NCI-H2171 treated with DMSO at 0.1 percent for 48 hours (cell line): Measurements from ENCODE around the gene ADARB2.

Experiments
- DNase-seq: peaks from one replicate; lab custom pipeline; 2025; lab: John Stamatoyannopoulos, UW

ADARB2 gene

GRCh38 chr10:1315178-1315577 is 422.1 kb downstream of the ADARB2 start:
- DNase-seq, result no peak

- no peak for DNase-seq
Measured at GRCh38 chr10:1311726-1312125, 425.6 kb downstream of the ADARB2 start.

GRCh38 chr10:1310271-1310789 is 427.0 kb downstream of the ADARB2 start:
- DNase-seq, result no peak

- no peak for DNase-seq
Measured at GRCh38 chr10:1309617-1310270, 427.6 kb downstream of the ADARB2 start.

GRCh38 chr10:1308962-1309616 is 428.2 kb downstream of the ADARB2 start:
- no peak for DNase-seq

GRCh38 chr10:1308173-1308961 is 429.0 kb downstream of the ADARB2 start:
- no peak for DNase-seq

- DNase-seq, result no peak
Measured at GRCh38 chr10:1301143-1301542, 436.2 kb downstream of the ADARB2 start.

GRCh38 chr10:1300218-1300617 is 437.1 kb downstream of the ADARB2 start:
- no peak for DNase-seq

GRCh38 chr10:1299041-1299726 is 438.1 kb downstream of the ADARB2 start:
- no peak for DNase-seq

- DNase-seq, result no peak
Measured at GRCh38 chr10:1297566-1298301, 439.6 kb downstream of the ADARB2 start.

GRCh38 chr10:1295756-1296480 is 441.4 kb downstream of the ADARB2 start:
- no peak for DNase-seq

GRCh38 chr10:1294748-1295147 is 442.6 kb downstream of the ADARB2 start:
- DNase-seq, result no peak

- DNase-seq, result no peak
Measured at GRCh38 chr10:1293636-1294435, 443.5 kb downstream of the ADARB2 start.

- no peak for DNase-seq
Measured at GRCh38 chr10:1293157-1293556, 444.2 kb downstream of the ADARB2 start.

GRCh38 chr10:1292611-1293031 is 444.7 kb downstream of the ADARB2 start:
- no peak for DNase-seq

GRCh38 chr10:1291178-1292090 is 445.9 kb downstream of the ADARB2 start:
- no peak for DNase-seq

GRCh38 chr10:1290071-1290471 is 447.3 kb downstream of the ADARB2 start:
- no peak for DNase-seq

GRCh38 chr10:1289591-1289990 is 447.7 kb downstream of the ADARB2 start:
- DNase-seq, result no peak

GRCh38 chr10:1287971-1288401 is 449.3 kb downstream of the ADARB2 start:
- DNase-seq, result no peak
